Panc1 (cell line): ENCODE measurements around the gene FCN2. TPM values are rescaled to one million over a fixed set of nuclear protein-coding genes. Genes with fewer than 3 reads are reported as not detected.

Source experiments
- ATAC-seq: fragments of 200-7000 bp; cut with Tn5 transposase; 2 replicates; pipeline ENCODE4 v1.9.1; 2020; ENCODE audit warnings: mild to moderate bottlenecking, moderate library complexity
- BruUV-seq: library from RNA; stranded (reverse); fragments of 400-500 nt; replicated peaks from 2 replicates; lab custom pipeline; 2021; lab: Mats Ljungman, UMichigan
- CTCF ChIA-PET: fragments of 300-600 bp; sonication (Branson Sonifier 250); formaldehyde crosslinking; loops from one replicate; lab custom pipeline; 2022; ENCODE audit warnings: antibody characterized with exemption; lab: Charles Lee
- POLR2A ChIA-PET: fragments of 300-600 bp; sonication (Branson Sonifier 250); formaldehyde crosslinking; loops from one replicate; lab custom pipeline; 2022; ENCODE audit warnings: antibody characterized with exemption; lab: Charles Lee
- DNase-seq: peaks from one replicate; pipeline ENCODE4 v3.0.0-alpha.2; 2010; ENCODE audit warnings: low read depth, low spot score
- H3K27ac ChIP-seq: 2 replicates; pipeline ENCODE4 v1.5.1; 2011; ENCODE audit warnings: mild to moderate bottlenecking, low read length, inconsistent platforms
- H3K27me3 ChIP-seq: fragments of 200-500 bp; sonication (Bioruptor generic); 2 replicates; pipeline ENCODE4 v1.6.0; 2014; ENCODE audit warnings: low read length, inconsistent platforms; ENCODE audit not compliant: control insufficient read depth, insufficient read depth
- H3K36me3 ChIP-seq: fragments of 200-500 bp; sonication (Bioruptor generic); 2 replicates; pipeline ENCODE4 v1.5.1; 2014; ENCODE audit warnings: inconsistent platforms, mild to moderate bottlenecking, low read length, moderate library complexity; ENCODE audit not compliant: control insufficient read depth, insufficient read depth
- H3K4me1 ChIP-seq: 2 replicates; pipeline ENCODE4 v1.5.1; 2011; ENCODE audit warnings: inconsistent platforms, mild to moderate bottlenecking, low read length, moderate library complexity; ENCODE audit not compliant: control insufficient read depth, insufficient read depth
- H3K4me3 ChIP-seq, 2 experiments: 2 replicates each; pipeline ENCODE4 v1.5.1; 2011 to 2012; ENCODE audit warnings: low read depth in 2 of 2, low read length in 2 of 2, mild to moderate bottlenecking in 2 of 2, inconsistent platforms in 1 of 2, moderate library complexity in 1 of 2
- H3K9me3 ChIP-seq: fragments of 200-500 bp; sonication (Bioruptor generic); 2 replicates; pipeline ENCODE4 v1.5.1; 2014; ENCODE audit warnings: low read depth, mild to moderate bottlenecking, inconsistent platforms, low read length, moderate library complexity; ENCODE audit not compliant: control insufficient read depth, insufficient read depth
- CTCF ChIP-seq: fragments of 450-650 bp; IDR thresholded peaks from 2 replicates; pipeline ENCODE4 v1.5.1; 2017; ENCODE audit warnings: mild to moderate bottlenecking
- POLR2AphosphoS5 ChIP-seq: IDR thresholded peaks from 2 replicates; pipeline ENCODE4 v1.6.1; 2012; ENCODE audit warnings: mild to moderate bottlenecking, low read depth, low read length, moderate library complexity
- REST ChIP-seq, 2 experiments: IDR thresholded peaks; 2 replicates each; pipeline ENCODE4 v1.6.1; 2011 to 2012; ENCODE audit warnings: low read depth in 2 of 2, control low read depth in 1 of 2, low read length in 1 of 2, mild to moderate bottlenecking in 1 of 2, moderate library complexity in 1 of 2; ENCODE audit not compliant: insufficient read depth in 1 of 2
- SIN3A ChIP-seq: IDR thresholded peaks from 2 replicates; pipeline ENCODE4 v1.6.1; 2012; ENCODE audit warnings: low read depth, mild to moderate bottlenecking, low read length, moderate library complexity, borderline replicate concordance; ENCODE audit not compliant: insufficient read depth
- TCF7L2 ChIP-seq: IDR thresholded peaks from 2 replicates; pipeline ENCODE4 v1.6.1; 2011; ENCODE audit warnings: mild to moderate bottlenecking, low read depth, low read length, inconsistent platforms
- in situ Hi-C: cut with HindIII; loops from 2 replicates; pipeline ENCODE4 v1.10.0; 2016; ENCODE audit warnings: low sequenced_read_pairs, low pct_unique_long_range_greater_than_20kb
- intact Hi-C: fragments of 100-400 bp; cut with micrococcal nuclease; formaldehyde crosslinking; loops from one replicate; pipeline ENCODE4 v1.10.0; 2022; ENCODE audit not compliant: unreplicated experiment
- total RNA-seq: library from RNA; stranded (reverse); gene quantifications from one replicate; pipeline ENCODE4 v1.2.1, GENCODE V29; 2021; ENCODE audit not compliant: unreplicated experiment

The FCN2 gene
- total RNA-seq, 1 experiment from 2014 or later: not detected

- intact Hi-C loops: no loop called here
- ATAC-seq: no peak
- Histone ChIP-seq H3K4me1 (no peaks in the 10 kb centered on the region), H3K27me3 (no peaks in the 10 kb centered on the region), H3K27ac (no peak overlapping the region), H3K4me3 (no peak overlapping the region), H3K36me3 (no peaks in the 10 kb centered on the region), H3K9me3 (no peaks in the 10 kb centered on the region)
- ChIA-PET CTCF (no interaction called here), POLR2A (no interaction called here)
- BruUV-seq: no TSS peak
- DNase-seq: no peak
- in situ Hi-C loops: no loop called here
- TF ChIP-seq SIN3A: no peak
- no peak for TF ChIP-seq CTCF
- no peak for TF ChIP-seq POLR2AphosphoS5
- no peak for TF ChIP-seq TCF7L2
- TF ChIP-seq REST (IDR thresholded peaks at IDR 0.05; ENCODE audit: insufficient read depth in 1 of 2, low read depth in 2 of 2, low read length in 1 of 2): no peak
Measured at GRCh38 chr9:134860510-134860909, 20.1 kb upstream of the FCN2 start.

- intact Hi-C loops: no loop called here
- Histone ChIP-seq H3K4me3 (no peak overlapping the region), H3K36me3 (no peaks in the 10 kb centered on the region), H3K9me3 (no peaks in the 10 kb centered on the region), H3K27me3 (no peaks in the 10 kb centered on the region), H3K27ac (no peak overlapping the region), H3K4me1 (no peaks in the 10 kb centered on the region)
- ChIA-PET CTCF (no interaction called here), POLR2A (no interaction called here)
- DNase-seq: no peak
- TF ChIP-seq REST (IDR thresholded peaks at IDR 0.05; ENCODE audit: insufficient read depth in 1 of 2, low read depth in 2 of 2, low read length in 1 of 2) (no peak), SIN3A (no peak), TCF7L2 (no peak), POLR2AphosphoS5 (no peak), CTCF (no peak)
- no peak for ATAC-seq
- in situ Hi-C loops: no loop called here
- no TSS peak for BruUV-seq
Measured at GRCh38 chr9:134861595-134862334, 18.8 kb upstream of the FCN2 start.
